Smooth muscle cell (in vitro differentiated cells): ENCODE measurements around the gene AGAP1. TPM values are rescaled to one million over a fixed set of nuclear protein-coding genes. Genes with fewer than 3 reads are reported as not detected.

ENCODE experiments used
- DNase-seq: peaks from one replicate; lab custom pipeline; 2025; ENCODE audit not compliant: unreplicated experiment; lab: John Stamatoyannopoulos, UW
- H2AFZ ChIP-seq: fragments of 200-600 bp; sonication (generic); 2 replicates; pipeline ENCODE4 v1.6.0; 2016; ENCODE audit warnings: antibody characterized with exemption, low read depth, mild to moderate bottlenecking
- H3F3A ChIP-seq: fragments of 200-600 bp; sonication (generic); 2 replicates; pipeline ENCODE4 v1.6.0; 2017; ENCODE audit warnings: antibody characterized with exemption, low read depth
- H3K27ac ChIP-seq: fragments of 200-600 bp; sonication (generic); 2 replicates; pipeline ENCODE4 v1.5.1; 2016; ENCODE audit warnings: low read depth, mild to moderate bottlenecking
- H3K27me3 ChIP-seq: fragments of 200-600 bp; sonication (generic); 2 replicates; pipeline ENCODE4 v1.6.1; 2016; ENCODE audit warnings: low read depth, mild to moderate bottlenecking
- H3K36me3 ChIP-seq: fragments of 200-600 bp; sonication (generic); 2 replicates; pipeline ENCODE4 v1.5.1; 2016; ENCODE audit warnings: low read depth
- H3K4me1 ChIP-seq: fragments of 200-600 bp; sonication (generic); 2 replicates; pipeline ENCODE4 v1.5.1; 2016; ENCODE audit warnings: low read depth
- H3K4me2 ChIP-seq: fragments of 200-600 bp; sonication (generic); 2 replicates; pipeline ENCODE4 v1.6.0; 2016; ENCODE audit warnings: mild to moderate bottlenecking
- H3K4me3 ChIP-seq: fragments of 200-600 bp; sonication (generic); 2 replicates; pipeline ENCODE4 v1.5.1; 2016; ENCODE audit warnings: mild to moderate bottlenecking
- H3K79me2 ChIP-seq: fragments of 200-600 bp; sonication (generic); 2 replicates; pipeline ENCODE4 v1.6.0; 2016; ENCODE audit warnings: low read depth, mild to moderate bottlenecking
- H3K9ac ChIP-seq: fragments of 200-600 bp; sonication (generic); 2 replicates; pipeline ENCODE4 v1.6.0; 2016; ENCODE audit warnings: low read depth
- H3K9me3 ChIP-seq: fragments of 200-600 bp; sonication (generic); replicated peaks from 2 replicates; pipeline ENCODE4 v1.5.1; 2016; ENCODE audit warnings: low read depth
- H4K20me1 ChIP-seq: fragments of 200-600 bp; sonication (generic); 2 replicates; pipeline ENCODE4 v1.6.0; 2016; ENCODE audit warnings: low read depth
- WGBS: methylation state at CpG from one replicate; pipeline ENCODE4 v1.1.7; 2016; ENCODE audit warnings: low lambda C conversion rate; 5-methylcytosine and 5-hydroxymethylcytosine counted together
- polyA plus RNA-seq: library from polyadenylated mRNA; unstranded; fragments of >200 nt; fragmentation: Nextera tagmentation; extraction: Ambion mirVana; gene quantifications from 2 replicates; pipeline ENCODE4 v1.2.1, GENCODE V29; 2016
- total RNA-seq: library from RNA; depleted of rRNA; stranded (reverse); fragments of >200 nt; gene quantifications from 2 replicates; pipeline ENCODE4 v1.2.3, GENCODE V29; 2014
- TF ChIP-seq, protein P1 (sequence below): fragments of 200-600 bp; sonication (generic); IDR thresholded peaks from 2 replicates; pipeline ENCODE4 v1.5.1; 2017; ENCODE audit warnings: borderline replicate concordance, mild to moderate bottlenecking, antibody characterized with exemption; ENCODE audit not compliant: insufficient read depth, poor library complexity, severe bottlenecking

The AGAP1 gene
- total and polyA plus RNA-seq, 2 experiments from 2014 or later, result 3.9 to 9.8 TPM

DNA sequence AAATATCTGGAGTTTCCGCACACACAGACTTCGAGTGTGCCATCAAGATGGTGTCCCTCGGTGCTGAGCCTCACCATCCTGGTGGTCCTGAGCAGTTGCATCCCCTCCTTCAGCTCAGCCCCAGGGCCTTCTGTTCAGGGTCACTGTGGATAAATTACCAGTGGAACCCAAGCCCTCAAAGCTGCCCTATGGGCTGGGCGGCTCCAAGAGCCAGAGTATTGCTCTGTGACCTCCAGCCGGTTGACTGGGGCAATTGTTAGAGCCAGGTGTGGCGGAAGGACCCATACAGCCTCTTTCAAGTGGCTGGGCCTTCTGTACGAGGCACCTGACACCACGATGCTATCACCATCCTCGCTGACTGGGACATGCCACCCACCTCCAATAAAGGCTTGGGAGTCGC is 458.9 kb downstream of the AGAP1 start:
- H3K4me3 ChIP-seq, result no peak overlapping the region
- H3K27me3 ChIP-seq, result no peaks in the 10 kb centered on the region
- H3K4me2 ChIP-seq, result no peak overlapping the region
- no peaks in the 10 kb centered on the region for H3F3A ChIP-seq
- DNase-seq, result no peak
- H3K79me2 ChIP-seq, result no peaks in the 10 kb centered on the region
- peaks cover 29% of the 10 kb centered on the region for H4K20me1 ChIP-seq
- H3K36me3 ChIP-seq, result no peaks in the 10 kb centered on the region
- 88% methylated on average over 10 of the region's 10 CpGs for WGBS
- no peaks in the 10 kb centered on the region for H3K9me3 ChIP-seq
- H3K9ac ChIP-seq, result no peak overlapping the region
- H3K27ac ChIP-seq, result no peak overlapping the region
- TF ChIP-seq, protein P1, sequence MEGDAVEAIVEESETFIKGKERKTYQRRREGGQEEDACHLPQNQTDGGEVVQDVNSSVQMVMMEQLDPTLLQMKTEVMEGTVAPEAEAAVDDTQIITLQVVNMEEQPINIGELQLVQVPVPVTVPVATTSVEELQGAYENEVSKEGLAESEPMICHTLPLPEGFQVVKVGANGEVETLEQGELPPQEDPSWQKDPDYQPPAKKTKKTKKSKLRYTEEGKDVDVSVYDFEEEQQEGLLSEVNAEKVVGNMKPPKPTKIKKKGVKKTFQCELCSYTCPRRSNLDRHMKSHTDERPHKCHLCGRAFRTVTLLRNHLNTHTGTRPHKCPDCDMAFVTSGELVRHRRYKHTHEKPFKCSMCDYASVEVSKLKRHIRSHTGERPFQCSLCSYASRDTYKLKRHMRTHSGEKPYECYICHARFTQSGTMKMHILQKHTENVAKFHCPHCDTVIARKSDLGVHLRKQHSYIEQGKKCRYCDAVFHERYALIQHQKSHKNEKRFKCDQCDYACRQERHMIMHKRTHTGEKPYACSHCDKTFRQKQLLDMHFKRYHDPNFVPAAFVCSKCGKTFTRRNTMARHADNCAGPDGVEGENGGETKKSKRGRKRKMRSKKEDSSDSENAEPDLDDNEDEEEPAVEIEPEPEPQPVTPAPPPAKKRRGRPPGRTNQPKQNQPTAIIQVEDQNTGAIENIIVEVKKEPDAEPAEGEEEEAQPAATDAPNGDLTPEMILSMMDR, result no peak
- no peak overlapping the region for H2AFZ ChIP-seq
- H3K4me1 ChIP-seq, result peaks cover 8% of the 10 kb centered on the region

DNA sequence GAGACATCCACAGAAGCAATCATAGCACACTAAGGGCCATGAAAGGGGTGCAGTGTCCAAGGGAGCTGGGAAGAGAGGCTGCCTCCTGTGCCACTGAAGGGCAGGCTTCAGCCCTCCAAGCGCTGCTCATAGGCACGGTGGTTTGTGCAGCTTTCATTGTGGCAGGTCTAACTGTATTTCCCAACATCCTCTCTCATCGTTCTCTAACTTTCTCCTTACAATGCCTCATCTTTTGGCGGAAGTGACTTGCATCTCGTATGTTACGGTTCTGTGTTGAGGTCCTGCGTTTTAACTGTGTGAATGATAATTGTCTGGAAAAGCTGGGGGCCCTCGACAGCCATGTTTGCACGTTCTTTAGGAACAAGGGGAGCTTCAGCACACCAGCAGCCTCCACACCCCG is 460.4 kb downstream of the AGAP1 start:
- Histone ChIP-seq H3K4me2 (no peak overlapping the region), H3F3A (no peaks in the 10 kb centered on the region), H3K9me3 (no peaks in the 10 kb centered on the region), H3K36me3 (no peaks in the 10 kb centered on the region), H3K4me1 (peaks cover 8% of the 10 kb centered on the region), H3K9ac (no peak overlapping the region), H3K27me3 (no peaks in the 10 kb centered on the region), H4K20me1 (peaks cover 29% of the 10 kb centered on the region), H3K27ac (no peak overlapping the region), H3K4me3 (no peak overlapping the region), H2AFZ (no peak overlapping the region), H3K79me2 (no peaks in the 10 kb centered on the region)
- 97% methylated on average over 10 of the region's 10 CpGs for WGBS
- TF ChIP-seq, protein P1, result no peak
- DNase-seq, result no peak

DNA sequence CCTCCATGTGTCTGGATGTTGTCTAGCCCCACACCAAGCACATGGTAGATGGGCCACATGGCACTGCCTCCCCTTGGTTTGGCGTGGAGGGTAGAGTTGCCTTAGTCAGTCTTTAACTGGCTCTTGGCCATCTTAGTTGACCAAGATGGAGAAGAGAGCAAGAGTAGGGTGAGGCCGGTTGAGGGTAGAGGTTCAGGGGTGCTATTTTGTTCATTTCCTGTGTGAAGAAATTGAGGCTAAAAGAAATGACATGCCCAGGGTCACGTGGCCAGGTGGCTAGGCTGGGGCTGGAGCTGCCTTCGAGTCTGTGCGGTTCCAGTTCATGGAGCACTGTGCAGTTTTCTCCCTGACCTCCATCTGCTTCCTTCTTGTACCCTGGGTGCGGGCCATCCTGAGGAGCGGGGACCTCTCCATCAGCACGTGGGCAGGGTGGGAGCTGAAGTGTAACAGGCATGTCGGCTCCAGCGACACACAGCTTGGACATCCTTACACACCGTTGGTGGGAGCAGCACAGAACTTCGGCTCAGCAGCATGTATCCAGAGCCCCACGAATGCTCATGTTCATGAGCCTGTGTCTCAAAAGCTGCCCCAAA is 461.1 kb downstream of the AGAP1 start:
- Histone ChIP-seq H3F3A (no peaks in the 10 kb centered on the region), H4K20me1 (peaks cover 28% of the 10 kb centered on the region), H3K36me3 (no peaks in the 10 kb centered on the region), H2AFZ (no peak overlapping the region), H3K4me1 (peaks cover 7% of the 10 kb centered on the region), H3K79me2 (no peaks in the 10 kb centered on the region), H3K9me3 (no peaks in the 10 kb centered on the region), H3K27me3 (no peaks in the 10 kb centered on the region), H3K27ac (no peak overlapping the region), H3K9ac (no peak overlapping the region), H3K4me2 (no peak overlapping the region), H3K4me3 (no peak overlapping the region)
- DNase-seq, result no peak
- TF ChIP-seq, protein P1, result no peak
- WGBS, result 91% methylated on average over 13 of the region's 13 CpGs

DNA sequence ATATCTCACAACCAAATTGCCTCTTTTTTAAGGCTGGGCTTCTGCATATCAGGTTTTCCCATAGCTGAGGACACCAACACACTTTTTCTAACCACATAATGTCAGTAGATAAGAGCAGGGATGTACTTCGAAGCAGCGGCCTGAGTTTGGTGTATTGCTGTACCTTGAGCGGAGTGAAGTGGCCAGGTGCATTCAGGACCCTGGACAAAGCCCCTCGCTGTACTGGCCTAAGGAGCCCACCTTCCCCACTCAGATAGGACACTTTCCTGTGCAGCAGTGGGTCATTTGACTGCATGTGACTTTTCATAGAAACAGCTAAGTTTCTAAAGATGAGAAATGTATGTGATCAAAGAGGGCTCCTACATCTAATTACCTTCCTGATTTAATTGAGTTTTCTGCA is 461.8 kb downstream of the AGAP1 start:
- Histone ChIP-seq H3K36me3 (no peaks in the 10 kb centered on the region), H3K27ac (no peak overlapping the region), H4K20me1 (peaks cover 22% of the 10 kb centered on the region), H3K4me2 (no peak overlapping the region), H3K79me2 (no peaks in the 10 kb centered on the region), H3K9me3 (no peaks in the 10 kb centered on the region), H3K4me3 (no peak overlapping the region), H3K27me3 (no peaks in the 10 kb centered on the region), H3F3A (no peaks in the 10 kb centered on the region), H3K4me1 (peaks cover under 1% of the 10 kb centered on the region), H2AFZ (no peak overlapping the region), H3K9ac (no peak overlapping the region)
- WGBS, result 90% methylated on average over 4 of the region's 4 CpGs
- TF ChIP-seq, protein P1, result no peak
- no peak for DNase-seq
